BLaER1 treated with 17β-estradiol and CSF1 and Interleukin-3, amounts not matched to agents 10 nM and 100 nM (cell line): Measurements from ENCODE around the gene MCM9.

ENCODE experiments used
- H3K27ac ChIP-seq, 11 experiments: shearing (Covaris generic); formaldehyde crosslinking; 2 replicates each; pipeline ENCODE4 v1.8.1; 2022
- H3K27me3 ChIP-seq, 11 experiments: shearing (Covaris generic); formaldehyde crosslinking; 2 replicates each; pipeline ENCODE4 v1.8.1; 2022
- H3K36me3 ChIP-seq, 11 experiments: shearing (Covaris generic); formaldehyde crosslinking; 2 replicates each; pipeline ENCODE4 v1.8.1; 2022
- H3K4me1 ChIP-seq, 10 experiments: shearing (Covaris generic); formaldehyde crosslinking; 2 replicates each; pipeline ENCODE4 v1.8.1; 2022
- H3K4me2 ChIP-seq, 11 experiments: shearing (Covaris generic); formaldehyde crosslinking; 2 replicates each; pipeline ENCODE4 v1.8.1; 2022
- H3K4me3 ChIP-seq, 10 experiments: shearing (Covaris generic); formaldehyde crosslinking; 2 replicates each; pipeline ENCODE4 v1.8.1; 2022
- H3K9ac ChIP-seq, 11 experiments: shearing (Covaris generic); formaldehyde crosslinking; 2 replicates each; pipeline ENCODE4 v1.8.1; 2022
- H3K9me3 ChIP-seq, 11 experiments: shearing (Covaris generic); formaldehyde crosslinking; replicated peaks in 1 of 11; 2 replicates each; pipeline ENCODE4 v1.8.1; 2022
- H4K20me1 ChIP-seq, 11 experiments: shearing (Covaris generic); formaldehyde crosslinking; 2 replicates each; pipeline ENCODE4 v1.8.1; 2022
- Cebpa-rat ChIP-seq, 11 experiments: shearing (Covaris generic); IDR thresholded peaks; 2 replicates each; pipeline ENCODE4 v1.8.1; 2022

Gene MCM9

GRCh38 chr6:118918329-118918725 lies 16.6 kb downstream of the MCM9 start:
- H3K4me1 ChIP-seq = no peaks in the 10 kb centered on the region
- no peaks in the 10 kb centered on the region for H3K27me3 ChIP-seq
- H3K9me3 ChIP-seq = no peaks in the 10 kb centered on the region
- H3K36me3 ChIP-seq = peaks cover 74 to 100% (median 90%) of the 10 kb centered on the region in 11 experiments
- H3K27ac ChIP-seq = no peak overlapping the region
- no peak overlapping the region for H3K4me3 ChIP-seq
- no peak overlapping the region for H3K4me2 ChIP-seq
- H4K20me1 ChIP-seq = peaks cover 0 to 13% (median 0%) of the 10 kb centered on the region in 11 experiments; a peak in 5 of 22 replicates
- H3K9ac ChIP-seq = no peak overlapping the region
- 0 out of 22 replicates have a peak, but pooled peaks of 1 of the 11 experiments have one; percentile 12 for TF ChIP-seq Cebpa-rat (IDR thresholded peaks at IDR 0.05)

DNA sequence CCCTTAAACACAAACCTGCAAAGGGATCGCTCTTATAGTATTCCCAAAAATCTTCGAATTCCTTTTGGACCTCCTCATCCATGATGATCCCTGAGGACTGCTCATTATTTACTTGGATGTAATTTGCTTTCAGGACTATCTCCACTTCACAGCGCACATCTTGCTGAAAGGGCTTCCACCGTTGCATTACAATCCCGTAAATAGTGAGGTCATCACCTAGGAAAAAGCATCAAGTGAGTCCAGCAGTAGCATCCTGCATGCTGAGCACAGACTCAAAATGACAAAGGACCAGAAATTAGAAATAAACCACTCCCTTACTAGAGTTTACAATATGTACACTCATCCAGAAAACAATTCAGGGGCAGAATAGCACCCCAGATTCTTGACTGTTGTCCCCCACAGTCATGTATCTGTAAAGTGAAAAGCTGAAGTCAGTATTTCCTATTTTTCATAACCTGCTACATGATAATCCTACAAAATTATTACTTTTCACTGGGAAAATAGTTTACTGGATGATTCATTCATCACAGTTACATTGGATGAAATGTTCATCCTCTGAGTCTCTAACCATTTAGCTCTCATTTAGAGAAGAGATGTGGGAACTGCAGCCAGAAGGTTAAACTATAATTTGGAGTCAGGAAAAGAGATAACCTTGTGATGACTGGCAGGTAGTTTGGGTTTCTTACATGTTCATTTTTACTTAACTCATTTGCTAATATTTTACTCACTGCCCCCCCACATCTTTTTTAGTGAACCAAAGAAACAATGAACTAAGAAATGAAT lies 17.2 kb downstream of the MCM9 start:
- Histone ChIP-seq H3K27ac (no peak overlapping the region), H3K9ac (no peak overlapping the region), H3K4me3 (no peak overlapping the region), H3K27me3 (no peaks in the 10 kb centered on the region), H3K9me3 (no peaks in the 10 kb centered on the region), H4K20me1 (peaks cover 0 to 15% (median 0%) of the 10 kb centered on the region in 11 experiments; a peak in 6 of 22 replicates), H3K4me2 (no peak overlapping the region), H3K4me1 (no peaks in the 10 kb centered on the region), H3K36me3 (peaks cover 72 to 100% (median 90%) of the 10 kb centered on the region in 11 experiments)
- no peak for TF ChIP-seq Cebpa-rat (IDR thresholded peaks at IDR 0.05)

DNA sequence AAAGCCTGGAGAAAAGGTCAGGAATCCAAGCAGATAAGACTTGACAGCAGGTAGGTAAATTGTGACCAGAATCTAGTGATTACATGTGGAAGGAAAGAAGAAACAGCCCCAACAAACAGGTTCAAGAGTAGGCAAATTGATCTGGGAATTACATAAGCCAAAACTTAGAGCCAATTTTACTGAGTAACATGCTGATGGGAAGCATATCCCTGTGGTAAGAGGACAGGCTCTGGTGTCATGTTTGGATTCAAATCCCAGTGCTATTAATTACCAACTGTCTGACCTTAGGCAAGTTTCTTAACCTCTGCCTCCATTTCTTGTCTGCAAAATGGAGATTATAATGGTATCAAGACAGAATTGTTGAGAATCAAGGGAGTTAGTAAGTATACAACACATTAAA lies 20.4 kb downstream of the MCM9 start:
- Histone ChIP-seq H3K4me2 (no peak overlapping the region), H3K9me3 (no peaks in the 10 kb centered on the region), H3K27ac (no peak overlapping the region), H3K27me3 (no peaks in the 10 kb centered on the region), H3K4me1 (no peaks in the 10 kb centered on the region), H3K9ac (no peak overlapping the region), H3K36me3 (peaks cover 73 to 100% (median 90%) of the 10 kb centered on the region in 11 experiments), H3K4me3 (no peak overlapping the region), H4K20me1 (peaks cover 0 to 15% (median 6%) of the 10 kb centered on the region in 11 experiments; a peak in 6 of 22 replicates)
- TF ChIP-seq Cebpa-rat (IDR thresholded peaks at IDR 0.05) = no peak

- peaks cover 84 to 100% (median 96%) of the 10 kb centered on the region in 11 experiments for H3K36me3 ChIP-seq
These were observed 21.8 kb downstream of the MCM9 start for GRCh38 chr6:118913161-118913560.

GRCh38 chr6:118912646-118913045 lies 22.3 kb downstream of the MCM9 start:
- TF ChIP-seq Cebpa-rat (IDR thresholded peaks at IDR 0.05) = no peak
- H3K4me2 ChIP-seq = no peak overlapping the region

More at GRCh38 chr6:118913161-118913560, 21.8 kb downstream of the MCM9 start:
- no peak overlapping the region for H3K4me2 ChIP-seq
- TF ChIP-seq Cebpa-rat (IDR thresholded peaks at IDR 0.05) = no peak
- no peak overlapping the region for H3K4me3 ChIP-seq
- no peak overlapping the region for H3K9ac ChIP-seq
- H3K4me1 ChIP-seq = no peaks in the 10 kb centered on the region
- peaks cover 0 to 15% (median 5%) of the 10 kb centered on the region in 11 experiments; a peak in 6 of 22 replicates for H4K20me1 ChIP-seq
- H3K27ac ChIP-seq = no peak overlapping the region
- H3K9me3 ChIP-seq = no peaks in the 10 kb centered on the region
- H3K27me3 ChIP-seq = no peaks in the 10 kb centered on the region

DNA sequence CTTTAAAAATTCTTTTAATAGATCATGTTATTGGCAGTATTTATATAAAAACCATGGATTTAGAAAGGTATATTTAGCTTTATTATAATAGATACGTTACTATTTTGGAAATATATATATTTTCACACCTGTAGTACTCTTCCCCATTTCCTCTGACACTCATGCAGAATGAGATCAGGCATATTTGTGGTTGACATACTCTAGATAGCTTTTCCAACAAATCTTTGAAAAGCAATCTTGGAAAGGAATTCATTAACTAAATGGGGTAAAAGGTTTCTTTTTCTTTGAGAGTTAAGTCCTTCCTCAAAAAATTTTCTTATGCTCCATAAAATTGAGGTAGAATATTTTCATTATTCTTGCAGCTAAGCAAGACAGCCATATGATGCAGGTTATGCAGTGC lies 26.5 kb downstream of the MCM9 start:
- peaks cover 0 to 41% (median 19%) of the 10 kb centered on the region in 11 experiments; a peak in 13 of 22 replicates for H4K20me1 ChIP-seq
- H3K4me2 ChIP-seq = no peak overlapping the region
- no peaks in the 10 kb centered on the region for H3K4me1 ChIP-seq
- H3K27ac ChIP-seq = no peak overlapping the region
- no peak for TF ChIP-seq Cebpa-rat (IDR thresholded peaks at IDR 0.05)
- H3K9me3 ChIP-seq = no peaks in the 10 kb centered on the region
- H3K27me3 ChIP-seq = no peaks in the 10 kb centered on the region
- H3K36me3 ChIP-seq = peaks cover 95 to 100% (median 99%) of the 10 kb centered on the region in 11 experiments
- H3K9ac ChIP-seq = no peak overlapping the region
- H3K4me3 ChIP-seq = no peak overlapping the region

More at GRCh38 chr6:118912646-118913045, 22.3 kb downstream of the MCM9 start:
- H3K4me3 ChIP-seq = no peak overlapping the region
- H3K9me3 ChIP-seq = no peaks in the 10 kb centered on the region
- H3K4me1 ChIP-seq = no peaks in the 10 kb centered on the region
- no peaks in the 10 kb centered on the region for H3K27me3 ChIP-seq
- no peak overlapping the region for H3K9ac ChIP-seq
- peaks cover 0 to 15% (median 3%) of the 10 kb centered on the region in 11 experiments; a peak in 6 of 22 replicates for H4K20me1 ChIP-seq
- no peak overlapping the region for H3K27ac ChIP-seq
- peaks cover 89 to 100% (median 98%) of the 10 kb centered on the region in 11 experiments for H3K36me3 ChIP-seq

GRCh38 chr6:118905851-118906250 lies 29.1 kb downstream of the MCM9 start:
- H3K4me2 ChIP-seq = no peak overlapping the region
- H3K4me1 ChIP-seq = peaks cover 0 to 5% (median 0%) of the 10 kb centered on the region in 10 experiments; a peak in 6 of 20 replicates
- H3K27ac ChIP-seq = no peak overlapping the region
- no peak for TF ChIP-seq Cebpa-rat (IDR thresholded peaks at IDR 0.05)
- no peak overlapping the region for H3K9ac ChIP-seq
- peaks cover 91 to 100% (median 99%) of the 10 kb centered on the region in 11 experiments for H3K36me3 ChIP-seq
- H4K20me1 ChIP-seq = peaks cover 7 to 57% (median 27%) of the 10 kb centered on the region in 11 experiments; a peak in 15 of 22 replicates
- H3K27me3 ChIP-seq = no peaks in the 10 kb centered on the region
- H3K9me3 ChIP-seq = no peaks in the 10 kb centered on the region
- H3K4me3 ChIP-seq = no peak overlapping the region

GRCh38 chr6:118905084-118905483 lies 29.9 kb downstream of the MCM9 start:
- Histone ChIP-seq H3K27ac (no peak overlapping the region), H4K20me1 (peaks cover 15 to 64% (median 32%) of the 10 kb centered on the region in 11 experiments; a peak in 17 of 22 replicates), H3K36me3 (peaks cover 84 to 100% (median 99%) of the 10 kb centered on the region in 11 experiments), H3K4me3 (no peak overlapping the region), H3K9me3 (no peaks in the 10 kb centered on the region), H3K4me1 (peaks cover 0 to 12% (median 5%) of the 10 kb centered on the region in 10 experiments; a peak in 8 of 20 replicates), H3K27me3 (no peaks in the 10 kb centered on the region), H3K4me2 (no peak overlapping the region), H3K9ac (no peak overlapping the region)
- no peak for TF ChIP-seq Cebpa-rat (IDR thresholded peaks at IDR 0.05)

- H4K20me1 ChIP-seq = peaks cover 26 to 78% (median 45%) of the 10 kb centered on the region in 11 experiments; a peak in 18 of 22 replicates
- peaks cover 78 to 100% (median 98%) of the 10 kb centered on the region in 11 experiments for H3K36me3 ChIP-seq
- H3K4me3 ChIP-seq = no peak overlapping the region
- H3K4me2 ChIP-seq = no peak overlapping the region
- H3K9ac ChIP-seq = no peak overlapping the region
- no peak for TF ChIP-seq Cebpa-rat (IDR thresholded peaks at IDR 0.05)
- H3K4me1 ChIP-seq = peaks cover 4 to 24% (median 11%) of the 10 kb centered on the region in 10 experiments; a peak in 12 of 20 replicates
- H3K27ac ChIP-seq = no peak overlapping the region
- no peaks in the 10 kb centered on the region for H3K27me3 ChIP-seq
- H3K9me3 ChIP-seq = no peaks in the 10 kb centered on the region
These were observed 31.3 kb downstream of the MCM9 start for GRCh38 chr6:118903691-118904090.
